Left lung (tissue), 10 donors: ENCODE data around the gene OR5K2. TPM values are rescaled to one million over a fixed set of nuclear protein-coding genes. Genes with fewer than 3 reads are reported as not detected.

Experiments
- ATAC-seq: fragments of 200-7000 bp; cut with Tn5 transposase; one replicate; pipeline ENCODE4 v1.9.1; 2020; ENCODE audit warnings: moderate library complexity
- DNase-seq, 4 donors: peaks; one replicate each; pipeline ENCODE4 v3.0.0-alpha.2; 2013 to 2020
- H3K27ac ChIP-seq, 2 donors: fragments of 200-600 bp; sonication (generic) in 1 of 2; one replicate each; pipeline versions ENCODE4 v1.5.0 to v1.8.0; 2020 to 2021
- H3K27me3 ChIP-seq, 2 donors: fragments of 200-600 bp; sonication (generic) in 1 of 2; one replicate each; pipeline versions ENCODE4 v1.5.0 to v1.8.0; 2020 to 2021
- H3K36me3 ChIP-seq, 2 donors: fragments of 200-600 bp; sonication (generic) in 1 of 2; one replicate each; pipeline versions ENCODE4 v1.5.0 to v1.8.0; 2020 to 2021
- H3K4me1 ChIP-seq, 2 donors: fragments of 200-600 bp; one replicate each; pipeline ENCODE4 v1.8.0; 2021
- H3K4me3 ChIP-seq, 2 donors: fragments of 200-600 bp; sonication (generic) in 1 of 2; one replicate each; pipeline versions ENCODE4 v1.5.0 to v1.8.0; 2020 to 2021; ENCODE audit warnings: mild to moderate bottlenecking in 1 of 2
- H3K9me3 ChIP-seq, 2 donors: fragments of 200-600 bp; sonication (generic) in 1 of 2; one replicate each; pipeline versions ENCODE4 v1.5.0 to v1.8.0; 2020 to 2021
- intact Hi-C, 2 donors: fragments of 100-400 bp; cut with DNase I; formaldehyde crosslinking; loops; one replicate each; pipeline versions ENCODE4 v1.11.2 to v1.14.2; 2022
- polyA plus RNA-seq, 6 donors: library from polyadenylated mRNA; unstranded; fragments of 120-200 nt; gene quantifications; one replicate each; pipeline ENCODE4 v1.2.1, GENCODE V29; 2013; ENCODE audit not compliant: insufficient read length in 6 of 6
- total RNA-seq, 2 donors: library from RNA; stranded (reverse); fragmentation: NEBNext Ultra II Directional; extraction: Animal tissue kit (Norgen Biotek cat#: 25700); gene quantifications; one replicate each; pipeline ENCODE4 v1.2.1, GENCODE V29; 2021
- TF ChIP-seq, protein P1 (sequence below), 2 donors: fragments of 200-600 bp; sonication (generic) in 1 of 2; IDR thresholded peaks; one replicate each; pipeline versions ENCODE4 v1.5.0 to v1.8.0; 2021; ENCODE audit warnings: antibody characterized with exemption in 2 of 2
- donor health status: DM: no; HTN: yes; CAD: no.
- donor health status: DM: no; HTN: no; CAD: no.

OR5K2 gene
- total and polyA plus RNA-seq, 8 donors = 0.17 to 0.97 (median 0.46) TPM; not detected in 2

DNA sequence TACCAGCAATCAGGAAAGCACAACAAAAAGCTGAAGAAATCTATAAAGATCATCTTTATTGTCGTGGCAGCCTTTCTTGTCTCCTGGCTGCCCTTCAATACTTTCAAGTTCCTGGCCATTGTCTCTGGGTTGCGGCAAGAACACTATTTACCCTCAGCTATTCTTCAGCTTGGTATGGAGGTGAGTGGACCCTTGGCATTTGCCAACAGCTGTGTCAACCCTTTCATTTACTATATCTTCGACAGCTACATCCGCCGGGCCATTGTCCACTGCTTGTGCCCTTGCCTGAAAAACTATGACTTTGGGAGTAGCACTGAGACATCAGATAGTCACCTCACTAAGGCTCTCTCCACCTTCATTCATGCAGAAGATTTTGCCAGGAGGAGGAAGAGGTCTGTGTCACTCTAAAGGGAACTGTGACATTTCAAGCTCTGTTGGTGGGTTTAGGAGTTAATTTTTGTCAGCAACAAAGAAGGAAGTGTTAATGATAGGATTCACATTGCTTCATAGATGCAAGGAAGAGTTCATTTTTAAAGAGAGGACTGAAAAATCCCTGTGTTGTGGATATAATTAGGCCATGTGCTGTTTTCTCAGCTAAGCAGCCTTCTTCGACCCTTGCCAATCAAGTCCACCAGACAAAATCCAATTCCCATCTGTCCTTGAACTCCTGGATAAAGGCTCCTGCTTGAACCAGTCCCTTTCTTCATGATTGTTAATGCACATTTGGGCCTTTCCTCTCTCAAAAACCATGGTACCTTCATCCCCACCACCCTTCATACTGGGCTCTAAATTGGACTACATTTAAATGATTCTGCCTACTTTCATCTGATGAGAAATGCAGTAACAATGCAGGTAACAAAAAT, 35.5 kb downstream of the OR5K2 start:
- intact Hi-C loops = no loop called here
- H3K4me3 ChIP-seq = no peak overlapping the region
- H3K4me1 ChIP-seq = no peaks in the 10 kb centered on the region
- ATAC-seq = no peak
- H3K27ac ChIP-seq = no peak overlapping the region
- H3K36me3 ChIP-seq = no peaks in the 10 kb centered on the region
- no peak for DNase-seq
- no peaks in the 10 kb centered on the region for H3K9me3 ChIP-seq
- TF ChIP-seq, protein P1, sequence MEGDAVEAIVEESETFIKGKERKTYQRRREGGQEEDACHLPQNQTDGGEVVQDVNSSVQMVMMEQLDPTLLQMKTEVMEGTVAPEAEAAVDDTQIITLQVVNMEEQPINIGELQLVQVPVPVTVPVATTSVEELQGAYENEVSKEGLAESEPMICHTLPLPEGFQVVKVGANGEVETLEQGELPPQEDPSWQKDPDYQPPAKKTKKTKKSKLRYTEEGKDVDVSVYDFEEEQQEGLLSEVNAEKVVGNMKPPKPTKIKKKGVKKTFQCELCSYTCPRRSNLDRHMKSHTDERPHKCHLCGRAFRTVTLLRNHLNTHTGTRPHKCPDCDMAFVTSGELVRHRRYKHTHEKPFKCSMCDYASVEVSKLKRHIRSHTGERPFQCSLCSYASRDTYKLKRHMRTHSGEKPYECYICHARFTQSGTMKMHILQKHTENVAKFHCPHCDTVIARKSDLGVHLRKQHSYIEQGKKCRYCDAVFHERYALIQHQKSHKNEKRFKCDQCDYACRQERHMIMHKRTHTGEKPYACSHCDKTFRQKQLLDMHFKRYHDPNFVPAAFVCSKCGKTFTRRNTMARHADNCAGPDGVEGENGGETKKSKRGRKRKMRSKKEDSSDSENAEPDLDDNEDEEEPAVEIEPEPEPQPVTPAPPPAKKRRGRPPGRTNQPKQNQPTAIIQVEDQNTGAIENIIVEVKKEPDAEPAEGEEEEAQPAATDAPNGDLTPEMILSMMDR (IDR thresholded peaks at IDR 0.05) = no peak
- no peaks in the 10 kb centered on the region for H3K27me3 ChIP-seq

DNA sequence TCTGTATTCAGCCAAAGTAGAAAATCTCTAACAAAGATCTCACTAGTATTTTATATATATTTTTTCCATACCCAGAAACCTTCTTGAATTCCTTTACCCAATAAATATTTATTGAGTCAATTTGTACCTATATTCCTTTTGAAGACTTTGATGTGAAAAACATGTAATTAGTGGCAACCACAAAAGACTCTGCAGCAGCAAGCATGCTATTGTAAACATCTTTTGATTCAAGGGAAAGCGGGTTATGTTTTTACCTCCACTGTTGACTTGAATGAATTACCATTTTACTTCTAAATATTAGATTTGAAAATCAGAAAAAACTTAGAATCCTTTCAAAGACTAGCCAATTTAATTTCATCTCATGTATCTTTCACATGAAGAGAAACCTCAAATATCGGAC, 36.7 kb downstream of the OR5K2 start:
- Histone ChIP-seq H3K9me3 (no peaks in the 10 kb centered on the region), H3K27me3 (no peaks in the 10 kb centered on the region), H3K4me1 (no peaks in the 10 kb centered on the region), H3K36me3 (no peaks in the 10 kb centered on the region), H3K27ac (no peak overlapping the region), H3K4me3 (no peak overlapping the region)
- TF ChIP-seq, protein P1 (IDR thresholded peaks at IDR 0.05) = no peak
- DNase-seq (no peak), ATAC-seq (no peak)
- intact Hi-C loops = no loop called here

DNA sequence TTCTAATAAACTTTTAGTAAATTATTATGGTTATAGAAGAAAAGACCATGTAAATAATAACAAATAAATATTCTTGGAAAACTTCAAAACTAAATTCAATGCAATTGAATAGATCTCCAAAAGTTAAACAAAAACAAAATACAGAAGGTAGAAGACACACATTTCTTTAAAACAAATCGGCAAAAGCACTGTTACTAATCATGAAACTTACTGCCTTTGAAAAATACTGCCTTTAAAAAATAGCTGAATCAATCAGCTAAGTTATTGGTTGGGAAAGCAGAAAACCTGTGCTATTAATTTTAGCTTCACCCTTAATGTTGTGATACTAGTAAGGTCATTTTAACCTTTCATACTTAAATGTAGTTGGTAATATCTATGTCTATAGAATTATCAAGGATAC, 37.3 kb downstream of the OR5K2 start:
- no peak for DNase-seq
- Histone ChIP-seq H3K27ac (no peak overlapping the region), H3K36me3 (no peaks in the 10 kb centered on the region), H3K9me3 (no peaks in the 10 kb centered on the region), H3K27me3 (no peaks in the 10 kb centered on the region), H3K4me3 (no peak overlapping the region), H3K4me1 (no peaks in the 10 kb centered on the region)
- ATAC-seq = no peak
- TF ChIP-seq, protein P1 (IDR thresholded peaks at IDR 0.05) = no peak
- intact Hi-C loops = no loop called here

DNA sequence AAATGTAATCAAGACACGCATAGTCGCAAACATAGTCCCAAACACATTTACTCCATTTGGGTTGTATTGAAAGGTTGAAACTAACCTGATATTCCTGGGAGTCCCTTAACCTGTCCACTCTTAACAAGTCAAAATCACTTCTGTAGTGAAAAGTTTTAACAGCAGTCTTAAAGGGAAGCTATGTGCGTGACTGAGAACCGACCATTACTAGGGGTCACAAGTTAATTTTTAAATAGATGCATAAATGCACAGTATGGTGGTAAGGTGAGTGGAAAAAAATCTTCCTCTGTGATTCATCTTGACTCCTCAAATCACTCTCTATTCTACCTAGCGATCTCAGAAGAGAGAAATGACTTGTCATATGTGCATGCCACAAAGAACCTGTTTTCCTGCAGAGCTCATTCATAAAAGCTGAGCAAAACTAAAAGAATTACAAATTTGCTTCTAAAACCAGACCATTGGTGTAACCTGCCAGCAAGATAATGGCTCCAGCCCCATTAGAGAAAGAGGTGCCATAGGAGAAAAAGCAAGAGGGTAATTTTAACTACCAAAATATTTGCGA, 39.1 kb downstream of the OR5K2 start:
- no peaks in the 10 kb centered on the region for H3K4me1 ChIP-seq
- no peaks in the 10 kb centered on the region for H3K9me3 ChIP-seq
- no peaks in the 10 kb centered on the region for H3K27me3 ChIP-seq
- H3K27ac ChIP-seq = no peak overlapping the region
- ATAC-seq (no peak), DNase-seq (no peak)
- no peaks in the 10 kb centered on the region for H3K36me3 ChIP-seq
- intact Hi-C loops = no loop called here
- TF ChIP-seq, protein P1 (IDR thresholded peaks at IDR 0.05) = no peak
- no peak overlapping the region for H3K4me3 ChIP-seq

DNA sequence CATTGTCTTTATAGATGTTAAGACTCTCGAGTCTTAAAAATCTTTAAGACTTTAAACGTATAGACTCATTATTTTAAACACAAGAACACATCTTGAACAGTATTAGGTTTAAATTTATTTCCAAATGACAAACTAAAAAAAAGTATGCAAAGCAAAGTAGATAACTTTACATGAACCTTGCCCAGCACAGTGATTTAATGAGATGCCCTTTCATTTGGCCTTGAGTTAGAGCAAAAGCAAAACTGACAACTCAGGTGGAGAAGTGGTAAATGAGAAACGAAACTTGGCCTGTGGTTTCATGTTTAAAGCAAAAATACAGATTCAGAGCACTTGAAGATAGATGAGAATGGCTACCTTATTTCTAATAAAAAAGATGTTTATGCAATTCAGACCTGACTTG, 42.9 kb downstream of the OR5K2 start:
- no peak overlapping the region for H3K27ac ChIP-seq
- no peak for ATAC-seq
- TF ChIP-seq, protein P1 (IDR thresholded peaks at IDR 0.05) = no peak

More for the DNA sequence above, 42.9 kb downstream of the OR5K2 start:
- intact Hi-C loops = no loop called here
- Histone ChIP-seq H3K36me3 (no peaks in the 10 kb centered on the region), H3K4me3 (no peak overlapping the region), H3K27me3 (no peaks in the 10 kb centered on the region), H3K9me3 (no peaks in the 10 kb centered on the region), H3K4me1 (no peaks in the 10 kb centered on the region)
- DNase-seq = no peak
